Natural killer cell (primary cell): ENCODE measurements around the gene MBD5. TPM values are rescaled to one million over a fixed set of nuclear protein-coding genes. Genes with fewer than 3 reads are reported as not detected.
"Not testable (repeated sequence)": the region's sequence is repeated elsewhere in the genome, so short reads cannot be mapped to it uniquely, and the experiment has no call there.

ENCODE experiments used
- ATAC-seq, 3 donors: fragments of 150-1000 bp in 2 of 3; fragments of 200-7000 bp in 1 of 3; cut with Tn5 transposase; 1 replicate in 1 of 3; 2 replicates in 2 of 3; pipeline ENCODE4 v1.10.0; 2021; ENCODE audit warnings: mild to moderate bottlenecking in 2 of 3, moderate library complexity in 2 of 3
- DNase-seq, 2 donors: peaks; one replicate each; pipeline versions ENCODE4 v3.0.0 to v3.0.0-alpha.2; 2013 to 2021; ENCODE audit warnings: mixed read lengths in 1 of 2
- H3K27ac ChIP-seq: one replicate; pipeline ENCODE4 v1.5.1; 2013; ENCODE audit warnings: mild to moderate bottlenecking, low read length
- H3K27me3 ChIP-seq: one replicate; pipeline ENCODE4 v1.6.1; 2013; ENCODE audit warnings: low read length; ENCODE audit not compliant: control insufficient read depth, insufficient read depth
- H3K36me3 ChIP-seq: one replicate; pipeline ENCODE4 v1.6.1; 2013; ENCODE audit warnings: low read length; ENCODE audit not compliant: control insufficient read depth, insufficient read depth
- H3K4me1 ChIP-seq: one replicate; pipeline ENCODE4 v1.6.1; 2013; ENCODE audit warnings: low read length; ENCODE audit not compliant: control insufficient read depth, insufficient read depth
- H3K4me3 ChIP-seq: one replicate; pipeline ENCODE4 v1.5.1; 2013; ENCODE audit warnings: low read length
- H3K9me3 ChIP-seq: one replicate; pipeline ENCODE4 v1.6.1; 2013; ENCODE audit warnings: low read length; ENCODE audit not compliant: control insufficient read depth, insufficient read depth
- H3K27ac Mint-ChIP-seq, 2 donors: one replicate each; pipeline ENCODE4 v1.8.0; 2022; ENCODE audit warnings: mild to moderate bottlenecking in 2 of 2, mixed read lengths in 2 of 2, moderate library complexity in 1 of 2
- H3K27me3 Mint-ChIP-seq, 2 donors: one replicate each; pipeline ENCODE4 v1.8.0; 2022; ENCODE audit warnings: low read depth in 2 of 2, mixed read lengths in 2 of 2
- H3K36me3 Mint-ChIP-seq: one replicate; pipeline ENCODE4 v1.8.0; 2022; ENCODE audit warnings: mixed read lengths
- H3K4me1 Mint-ChIP-seq, 2 donors: one replicate each; pipeline ENCODE4 v1.8.0; 2022; ENCODE audit warnings: mixed read lengths in 2 of 2
- H3K4me3 Mint-ChIP-seq: one replicate; pipeline ENCODE4 v1.8.0; 2022; ENCODE audit warnings: mild to moderate bottlenecking, moderate library complexity, mixed read lengths
- H3K9me3 Mint-ChIP-seq, 2 donors: one replicate each; pipeline ENCODE4 v1.8.0; 2022; ENCODE audit warnings: mixed read lengths in 2 of 2
- WGBS: methylation state at CpG from one replicate; pipeline ENCODE4 v1.1.7; 2013; ENCODE audit warnings: missing lambda C conversion rate; ENCODE audit not compliant: insufficient coverage; 5-methylcytosine and 5-hydroxymethylcytosine counted together
- intact Hi-C: fragments of 100-400 bp; cut with micrococcal nuclease; formaldehyde crosslinking; loops from one replicate; pipeline ENCODE4 v1.14.2; 2022
- total RNA-seq, 4 donors: library from RNA; stranded (reverse); fragments of 120-200 nt in 1 of 4; gene quantifications; one replicate each; pipeline versions ENCODE4 v1.2.3 to v1.2.4, GENCODE V29; 2013 to 2022
- TF ChIP-seq, protein P1 (sequence below): fragments of 200-600 bp; IDR thresholded peaks from one replicate; pipeline ENCODE4 v1.8.0; 2022; ENCODE audit warnings: antibody characterized with exemption

Gene MBD5
- total RNA-seq, 3 donors from 2014 or later (not counting 1 experiment from before 2014, with no cell fraction given): 83.8 to 96.3 (median 89.7) TPM

DNA sequence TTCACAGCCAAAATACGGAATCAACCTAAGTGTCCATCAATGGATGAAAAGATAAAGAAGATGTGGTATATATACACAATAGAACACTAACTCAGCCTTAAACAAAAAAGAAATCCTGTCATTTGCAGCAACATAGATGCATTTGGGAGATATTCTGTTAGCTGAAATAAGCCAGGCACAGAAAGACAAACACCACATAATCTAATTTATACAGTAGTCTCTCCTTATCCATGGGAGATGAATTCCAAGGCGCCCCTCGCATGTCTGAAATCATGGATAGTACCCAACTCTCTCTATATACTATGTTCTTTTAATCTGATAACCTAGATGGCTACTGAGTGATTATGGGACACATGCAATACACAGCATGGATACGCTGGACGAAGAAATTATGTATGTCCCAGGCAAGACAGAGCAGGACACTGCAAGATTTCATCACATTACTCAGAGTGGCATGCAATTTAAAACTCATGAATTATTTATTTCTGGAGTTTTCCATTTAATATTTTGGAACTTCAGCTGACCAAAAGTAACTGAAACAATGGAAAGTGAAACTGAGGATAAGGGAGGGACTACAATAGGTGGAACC lies 39.9 kb upstream of the MBD5 start:
- TF ChIP-seq, protein P1, sequence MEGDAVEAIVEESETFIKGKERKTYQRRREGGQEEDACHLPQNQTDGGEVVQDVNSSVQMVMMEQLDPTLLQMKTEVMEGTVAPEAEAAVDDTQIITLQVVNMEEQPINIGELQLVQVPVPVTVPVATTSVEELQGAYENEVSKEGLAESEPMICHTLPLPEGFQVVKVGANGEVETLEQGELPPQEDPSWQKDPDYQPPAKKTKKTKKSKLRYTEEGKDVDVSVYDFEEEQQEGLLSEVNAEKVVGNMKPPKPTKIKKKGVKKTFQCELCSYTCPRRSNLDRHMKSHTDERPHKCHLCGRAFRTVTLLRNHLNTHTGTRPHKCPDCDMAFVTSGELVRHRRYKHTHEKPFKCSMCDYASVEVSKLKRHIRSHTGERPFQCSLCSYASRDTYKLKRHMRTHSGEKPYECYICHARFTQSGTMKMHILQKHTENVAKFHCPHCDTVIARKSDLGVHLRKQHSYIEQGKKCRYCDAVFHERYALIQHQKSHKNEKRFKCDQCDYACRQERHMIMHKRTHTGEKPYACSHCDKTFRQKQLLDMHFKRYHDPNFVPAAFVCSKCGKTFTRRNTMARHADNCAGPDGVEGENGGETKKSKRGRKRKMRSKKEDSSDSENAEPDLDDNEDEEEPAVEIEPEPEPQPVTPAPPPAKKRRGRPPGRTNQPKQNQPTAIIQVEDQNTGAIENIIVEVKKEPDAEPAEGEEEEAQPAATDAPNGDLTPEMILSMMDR: no peak
- H3K36me3 Mint-ChIP-seq: no peaks in the 10 kb centered on the region
- no peak overlapping the region for H3K4me3 Mint-ChIP-seq
- ATAC-seq (no peak), DNase-seq (no peak)
- H3K4me1 Mint-ChIP-seq: peaks cover 63 to 70% of the 10 kb centered on the region in 2 donors
- no peaks in the 10 kb centered on the region for H3K9me3 Mint-ChIP-seq
- 100% methylated on average over 2 of the region's 5 CpGs for WGBS
- Histone ChIP-seq H3K27me3 (no peaks in the 10 kb centered on the region), H3K9me3 (no peaks in the 10 kb centered on the region), H3K4me1 (no peaks in the 10 kb centered on the region), H3K36me3 (peaks cover 2% of the 10 kb centered on the region), H3K4me3 (no peak overlapping the region), H3K27ac (no peak overlapping the region)
- intact Hi-C loops: no loop called here
- peak overlapping the region in 1 of 2 donors; percentile 10 for H3K27ac Mint-ChIP-seq
- H3K27me3 Mint-ChIP-seq: no peaks in the 10 kb centered on the region

DNA sequence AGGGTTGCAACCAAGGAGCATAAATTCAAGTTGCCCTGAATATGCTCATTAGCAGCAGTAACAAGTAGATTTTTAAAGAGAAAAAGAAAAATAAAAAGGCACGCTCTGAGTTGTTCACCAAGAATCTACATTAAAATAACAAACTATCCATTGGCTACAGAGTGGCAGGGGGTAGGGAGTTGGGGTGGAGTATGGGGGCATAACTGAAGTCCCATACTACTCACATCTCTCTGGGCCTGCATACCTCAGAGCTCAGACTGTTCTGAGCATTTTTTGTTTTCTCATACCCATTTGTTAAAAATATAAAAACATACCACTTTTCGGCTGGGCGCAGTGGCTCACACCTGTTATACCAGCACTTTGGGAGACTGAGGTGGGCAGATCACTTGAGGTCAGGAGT lies 31.8 kb upstream of the MBD5 start:
- no peak overlapping the region for H3K27ac ChIP-seq
- 100% methylated on average over 2 of the region's 3 CpGs for WGBS
- H3K9me3 ChIP-seq: no peaks in the 10 kb centered on the region
- no peaks in the 10 kb centered on the region for H3K36me3 Mint-ChIP-seq
- no peak overlapping the region for H3K27ac Mint-ChIP-seq
- TF ChIP-seq, protein P1: no peak
- no peaks in the 10 kb centered on the region for H3K27me3 Mint-ChIP-seq
- H3K27me3 ChIP-seq: no peaks in the 10 kb centered on the region
- intact Hi-C loops: loop anchor here (1.0 kb wide), 1 partner anchor 520 kb away; no protein-coding TSS in a partner anchor
- H3K36me3 ChIP-seq: no peaks in the 10 kb centered on the region
- no peak for ATAC-seq
- no peak overlapping the region for H3K4me3 Mint-ChIP-seq
- peaks cover 32 to 45% of the 10 kb centered on the region in 2 donors for H3K4me1 Mint-ChIP-seq
- no peak overlapping the region for H3K4me3 ChIP-seq
- no peak for DNase-seq
- H3K9me3 Mint-ChIP-seq: no peaks in the 10 kb centered on the region
- no peaks in the 10 kb centered on the region for H3K4me1 ChIP-seq

DNA sequence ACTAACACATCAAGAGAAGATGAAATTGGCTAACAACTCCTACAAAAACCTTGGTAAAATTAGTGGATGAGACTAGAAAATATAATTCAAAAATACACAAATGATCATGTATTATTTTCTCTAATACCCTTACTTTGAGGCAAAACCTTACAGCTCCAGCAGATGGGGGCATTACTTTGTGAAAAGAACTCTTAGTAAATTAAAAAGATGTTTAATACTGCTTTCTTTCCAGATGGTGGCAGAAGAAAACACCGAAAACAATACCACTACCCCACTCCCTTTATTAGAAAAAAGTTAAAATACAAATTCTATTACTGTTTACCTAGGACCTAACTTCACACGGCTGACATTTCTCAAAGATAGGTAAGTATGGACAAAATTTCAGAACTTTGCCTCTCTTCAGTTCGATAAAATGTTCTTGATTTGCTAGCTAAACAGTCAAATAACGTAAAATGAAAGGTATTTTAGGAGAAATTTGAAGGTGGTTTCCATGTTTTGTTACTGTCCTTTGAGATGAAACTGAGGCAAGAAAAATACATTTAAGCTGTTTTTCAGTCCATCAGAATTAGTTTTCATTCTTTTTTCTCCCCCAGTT lies 31.0 kb upstream of the MBD5 start:
- Mint-ChIP-seq H3K27ac (peak overlapping the region; percentile 48 to 68), H3K36me3 (no peaks in the 10 kb centered on the region), H3K27me3 (no peaks in the 10 kb centered on the region), H3K9me3 (no peaks in the 10 kb centered on the region), H3K4me1 (peaks cover 24 to 42% of the 10 kb centered on the region in 2 donors), H3K4me3 (no peak overlapping the region)
- no peak overlapping the region for H3K4me3 ChIP-seq
- no peaks in the 10 kb centered on the region for H3K36me3 ChIP-seq
- no peaks in the 10 kb centered on the region for H3K4me1 ChIP-seq
- intact Hi-C loops: loop anchor here (1.0 kb wide), 3 partner anchors 211 to 1000 kb away; no protein-coding TSS in a partner anchor
- DNase-seq (peak in 1 of 2 donors; percentile 71), ATAC-seq (peak; percentile 70 to 94 (median 84))
- H3K27ac ChIP-seq: no peak overlapping the region
- no peaks in the 10 kb centered on the region for H3K27me3 ChIP-seq
- no peaks in the 10 kb centered on the region for H3K9me3 ChIP-seq
- WGBS: 63% methylated on average over 3 of the region's 4 CpGs
- TF ChIP-seq, protein P1: peak; percentile 67

DNA sequence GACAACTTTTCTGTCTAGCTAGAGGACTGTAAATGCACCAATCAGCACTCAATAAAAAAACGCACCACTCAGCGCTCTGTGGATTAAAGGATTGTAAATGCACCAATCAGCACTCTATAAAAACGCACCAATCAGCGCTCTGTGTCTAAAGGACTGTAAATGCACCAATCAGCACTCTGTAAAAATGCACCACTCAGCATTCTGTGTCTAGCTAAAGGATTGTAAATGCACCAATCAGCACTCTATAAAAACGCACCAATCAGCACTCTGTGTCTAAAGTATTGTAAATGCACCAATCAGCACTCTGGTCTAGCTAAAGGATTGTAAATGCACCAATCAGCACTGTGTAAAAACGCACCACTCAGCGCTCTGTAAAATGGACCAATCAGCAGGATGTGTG lies 25.9 kb upstream of the MBD5 start:
- WGBS: 100% methylated on average over 7 of the region's 7 CpGs
- H3K4me3 Mint-ChIP-seq, H3K27ac ChIP-seq, H3K4me3 ChIP-seq, intact Hi-C loops, H3K4me1 ChIP-seq, H3K9me3 ChIP-seq, H3K27me3 Mint-ChIP-seq, H3K36me3 Mint-ChIP-seq, H3K9me3 Mint-ChIP-seq, H3K36me3 ChIP-seq, H3K27me3 ChIP-seq, DNase-seq, ATAC-seq, H3K27ac Mint-ChIP-seq: not testable (repeated sequence)
- H3K4me1 Mint-ChIP-seq: peaks cover 40 to 57% of the 10 kb centered on the region in 2 donors
